HG03460 (cell line): Measurements from ENCODE around the gene LSM7.
"Not testable (repeated sequence)": the region's sequence is repeated elsewhere in the genome, so short reads cannot be mapped to it uniquely, and the experiment has no call there.

ENCODE experiments used
- ATAC-seq: cut with Tn5 transposase; IDR thresholded peaks from one replicate; pipeline ENCODE4 v1.9.1; 2021; ENCODE audit not compliant: unreplicated experiment

Gene LSM7

DNA sequence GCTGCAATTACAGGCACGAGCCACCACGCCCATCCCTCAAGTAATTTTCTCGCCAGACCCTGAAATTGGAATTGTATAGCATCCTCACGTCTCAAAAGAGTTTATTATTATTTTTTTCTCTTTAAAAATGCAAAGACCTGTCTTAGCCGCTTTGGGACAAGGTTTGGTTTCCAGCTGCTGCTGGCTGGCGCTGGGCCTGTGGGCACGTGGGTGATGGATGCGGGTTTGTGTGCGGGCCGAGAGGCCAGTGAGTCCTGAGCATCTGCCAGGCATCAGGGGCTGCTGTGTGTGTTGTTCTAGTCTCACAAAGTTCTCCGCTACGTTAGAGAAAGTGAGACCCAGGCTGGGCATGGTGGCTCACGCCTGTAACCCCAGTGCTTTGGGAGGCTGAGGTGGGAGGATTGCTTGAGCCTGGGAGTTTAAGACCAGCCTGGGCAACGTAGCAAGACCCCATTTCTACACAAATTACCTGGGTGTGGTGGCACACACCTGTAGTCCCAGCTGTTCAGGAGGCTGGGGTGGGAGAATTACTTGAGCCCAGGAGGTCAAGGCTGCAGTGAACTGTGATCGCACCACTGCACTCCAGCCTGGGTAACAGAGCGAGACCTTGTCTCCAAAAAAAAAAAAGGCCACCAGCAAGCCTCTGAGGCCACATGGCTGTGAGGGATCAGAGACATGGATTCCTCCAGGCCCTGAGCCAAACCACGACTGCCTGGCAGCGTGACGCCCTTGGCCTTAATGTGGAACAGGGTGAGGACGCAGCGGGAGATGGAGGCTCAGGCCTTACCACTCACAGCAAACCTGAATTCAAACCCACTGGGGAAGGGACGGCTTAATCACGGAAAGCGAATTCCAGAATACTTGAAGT lies 27.0 kb upstream of the LSM7 start:
- ATAC-seq: no peak

DNA sequence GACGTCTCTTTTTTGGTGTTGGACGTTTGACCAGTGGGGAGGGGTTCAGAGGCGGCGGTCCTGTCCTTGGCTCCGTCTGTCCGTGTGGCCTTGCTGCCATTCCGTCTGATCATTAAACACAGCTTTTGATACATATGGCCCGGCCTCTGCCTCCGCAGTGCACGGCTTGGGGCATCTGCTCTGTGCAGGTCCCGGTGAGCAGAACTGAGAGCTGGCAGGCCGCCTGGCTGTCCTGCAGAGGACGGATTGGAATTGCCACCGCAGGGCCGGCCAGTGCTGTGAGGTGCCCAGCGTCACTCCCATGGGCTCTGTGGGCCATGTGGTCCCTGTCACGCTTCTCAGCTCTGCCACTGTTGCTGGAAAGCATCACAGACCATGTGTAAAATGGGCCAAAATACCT lies 26.3 kb upstream of the LSM7 start:
- ATAC-seq: no peak

DNA sequence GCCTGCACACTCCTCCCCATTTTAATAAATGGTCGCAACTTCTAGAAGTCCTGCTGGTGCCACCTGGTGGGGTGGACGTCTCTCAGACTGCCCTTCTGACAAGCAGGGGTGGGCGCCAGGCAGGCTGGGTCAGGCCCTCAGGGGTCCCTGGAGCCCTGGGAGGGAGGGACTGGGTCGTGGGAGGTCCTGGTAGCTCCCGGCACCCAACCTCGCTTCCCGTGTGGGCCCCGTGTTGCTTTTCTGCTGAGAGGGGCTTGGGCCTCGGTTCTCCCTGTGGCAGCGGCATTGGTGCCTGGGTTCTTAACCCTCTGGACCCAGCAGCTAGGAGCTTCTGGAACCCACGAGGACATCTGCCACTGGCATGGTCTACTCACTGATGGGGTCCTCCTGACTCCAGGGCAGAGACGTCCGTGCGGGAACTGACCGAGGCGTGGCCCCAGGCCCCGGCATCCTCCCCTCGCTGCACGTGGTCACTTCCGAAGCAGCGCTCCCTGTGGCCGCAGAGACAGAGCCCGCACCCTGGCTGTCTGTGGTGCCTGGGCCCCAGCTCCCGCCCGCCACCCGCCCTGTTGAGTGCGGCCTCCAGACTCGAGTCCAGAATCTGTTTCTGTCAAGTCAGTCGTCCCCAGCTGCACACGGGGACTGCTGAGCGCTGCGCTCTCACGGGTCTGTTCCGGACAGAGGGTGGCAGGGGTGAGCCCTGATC lies 25.7 kb upstream of the LSM7 start:
- no peak for ATAC-seq

DNA sequence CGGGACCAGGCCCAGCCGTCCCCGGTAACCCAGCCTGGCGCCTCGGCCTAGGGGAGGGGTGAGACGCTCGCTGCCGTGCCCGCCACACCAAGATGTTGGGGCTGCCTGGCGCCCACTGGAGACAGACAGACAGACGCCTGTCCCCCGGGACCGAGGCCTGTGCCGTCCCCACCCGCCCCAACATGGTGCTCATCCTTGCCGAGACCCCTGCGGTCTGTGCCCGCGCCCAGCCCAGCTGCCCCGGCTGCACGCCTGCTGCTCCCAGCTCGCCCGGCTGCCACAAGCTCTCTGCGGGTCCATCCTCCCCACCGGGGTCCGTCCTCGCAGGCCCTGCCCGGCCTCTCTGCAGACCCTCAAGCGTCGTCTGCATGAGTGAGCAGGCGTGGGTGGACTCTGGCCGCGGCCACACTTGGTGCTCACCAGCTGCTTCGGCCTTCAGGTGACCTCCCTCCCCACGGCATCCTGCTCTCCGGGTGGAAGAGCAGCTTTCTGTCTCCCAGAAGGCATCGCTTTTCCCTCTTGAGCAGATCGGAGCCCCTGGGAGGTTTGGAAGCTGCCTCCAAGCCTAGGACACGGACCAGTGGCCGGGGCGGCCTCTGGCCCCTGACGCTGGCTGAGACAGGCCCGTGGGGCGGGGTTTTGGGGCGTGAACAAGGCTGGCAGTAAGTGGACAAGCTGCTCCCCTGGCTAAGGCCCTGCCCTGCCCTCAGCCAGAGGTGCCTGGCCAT lies 24.9 kb upstream of the LSM7 start:
- ATAC-seq: no peak

DNA sequence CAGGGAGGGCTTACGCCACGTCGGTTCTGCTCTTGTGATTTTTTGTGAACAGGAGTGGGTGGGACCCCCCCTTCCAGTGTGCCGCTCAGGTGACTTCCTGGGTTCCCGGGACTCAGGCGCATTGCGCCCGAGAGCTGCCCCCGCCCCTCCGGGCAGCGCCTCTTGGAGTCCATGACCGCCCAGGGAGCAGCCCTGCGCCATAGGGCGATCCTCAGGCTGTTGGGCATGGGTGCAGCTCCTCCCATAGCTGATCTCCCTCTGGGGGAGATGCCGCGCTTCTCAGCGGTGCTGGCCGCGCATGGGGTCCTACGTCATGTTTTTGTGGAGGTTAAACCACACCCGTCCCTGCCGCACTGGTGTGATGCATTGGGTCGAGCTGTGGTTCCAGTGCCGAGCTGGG lies 23.7 kb upstream of the LSM7 start:
- no peak for ATAC-seq

- ATAC-seq: no peak
Measured at GRCh38 chr19:2351591-2351990, 23.2 kb upstream of the LSM7 start.

DNA sequence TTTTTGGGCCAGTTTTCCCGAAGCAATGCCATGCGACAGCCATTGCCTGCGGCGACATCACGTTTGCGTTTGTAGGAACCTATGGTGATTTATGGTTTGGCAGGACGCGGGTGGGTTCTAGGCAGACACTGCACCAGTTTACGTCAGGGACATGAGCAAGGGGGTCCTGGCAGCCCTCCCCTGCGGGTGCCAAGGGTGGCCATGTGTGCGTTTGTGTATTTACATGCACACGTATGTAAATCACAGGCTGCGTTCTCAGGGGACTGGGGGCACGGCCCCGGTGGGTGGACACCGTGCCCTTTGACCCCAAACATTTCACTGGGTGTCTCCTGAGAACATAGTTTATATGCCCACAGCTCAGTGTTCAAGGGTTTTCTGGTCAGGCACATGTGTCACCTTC lies 22.3 kb upstream of the LSM7 start:
- no peak for ATAC-seq

- ATAC-seq: not testable (repeated sequence)
Measured at GRCh38 chr19:2349818-2350217, 21.4 kb upstream of the LSM7 start.

- ATAC-seq: no peak
Measured at GRCh38 chr19:2345794-2346663, 17.6 kb upstream of the LSM7 start.

DNA sequence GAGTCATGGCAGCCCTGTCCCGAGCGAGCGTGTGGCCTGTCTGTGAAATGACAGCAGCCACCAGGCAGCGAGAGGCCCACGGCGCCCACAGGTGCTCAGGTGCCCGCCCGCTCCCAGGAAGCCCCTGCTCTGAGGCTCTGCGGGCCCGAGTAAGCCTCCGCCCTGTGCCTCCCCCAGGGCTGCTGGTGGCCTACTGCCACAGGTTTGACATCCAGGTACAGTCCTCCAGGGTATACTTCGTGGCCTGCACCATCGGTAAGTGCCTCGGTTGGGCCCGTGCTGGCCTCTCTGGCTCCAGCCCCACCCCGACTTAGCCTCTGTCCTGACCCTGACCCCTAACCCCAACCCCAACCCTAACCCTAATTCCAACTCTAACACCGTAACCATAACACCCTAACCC lies 16.7 kb upstream of the LSM7 start:
- no peak for ATAC-seq

GRCh38 chr19:2344381-2344870 lies 16.0 kb upstream of the LSM7 start:
- no peak for ATAC-seq

DNA sequence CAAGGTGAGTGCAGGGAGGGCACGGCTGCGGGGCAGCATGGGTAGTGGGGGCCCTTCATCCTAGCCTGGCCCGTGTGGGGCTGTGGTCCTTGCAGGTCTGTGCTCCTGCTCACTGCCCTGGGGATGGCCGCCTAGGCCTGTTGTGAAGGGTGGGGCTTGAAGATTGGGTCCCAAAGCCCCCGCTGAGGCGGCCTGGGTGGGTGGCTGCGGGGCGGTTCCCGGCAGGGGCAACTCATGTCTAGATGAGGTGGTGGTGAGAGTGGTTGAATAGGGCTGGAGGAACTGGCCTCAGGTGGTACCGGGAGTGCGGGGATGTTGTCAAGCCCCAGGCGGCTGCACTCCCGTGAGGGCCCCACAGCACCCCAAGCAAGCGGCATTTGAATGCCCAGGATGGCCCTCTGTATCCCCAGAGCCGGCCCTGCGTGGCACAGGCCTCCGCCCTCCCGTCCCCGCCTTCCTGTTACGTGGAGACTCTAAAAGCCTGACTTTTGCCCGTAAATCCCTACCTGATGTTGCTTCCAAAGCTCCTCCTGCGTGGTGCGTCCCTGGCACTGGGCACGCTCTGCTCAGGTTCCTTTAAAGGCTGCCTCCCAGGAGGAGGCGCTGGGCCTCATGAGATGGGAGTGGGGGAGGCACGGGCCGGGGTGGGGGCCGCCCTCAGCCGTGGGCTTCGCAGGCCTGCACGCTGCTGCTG lies 15.1 kb upstream of the LSM7 start:
- no peak for ATAC-seq

GRCh38 chr19:2342656-2343288 lies 14.4 kb upstream of the LSM7 start:
- no peak for ATAC-seq

DNA sequence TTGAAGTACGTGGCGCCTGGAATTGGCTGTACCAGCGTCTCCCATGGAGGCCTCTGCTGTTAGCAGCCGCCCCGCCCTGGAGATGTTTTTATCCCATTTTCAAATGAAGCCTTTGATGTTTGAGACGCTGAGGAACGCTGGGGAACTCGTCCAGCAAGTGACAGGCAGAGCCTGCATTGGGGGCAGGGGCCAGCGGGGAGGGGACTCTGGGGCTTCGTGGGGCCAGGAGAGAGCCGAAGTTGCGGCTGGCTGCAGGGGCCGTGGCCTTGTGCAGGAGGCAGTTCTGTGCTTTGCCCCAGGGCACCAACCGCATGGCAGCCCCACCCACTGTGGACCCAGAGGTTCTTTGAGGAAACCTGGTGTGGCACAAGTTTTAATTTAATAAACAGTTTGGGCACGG lies 13.6 kb upstream of the LSM7 start:
- no peak for ATAC-seq

- ATAC-seq: no peak
Measured at GRCh38 chr19:2341244-2341751, 12.9 kb upstream of the LSM7 start.

DNA sequence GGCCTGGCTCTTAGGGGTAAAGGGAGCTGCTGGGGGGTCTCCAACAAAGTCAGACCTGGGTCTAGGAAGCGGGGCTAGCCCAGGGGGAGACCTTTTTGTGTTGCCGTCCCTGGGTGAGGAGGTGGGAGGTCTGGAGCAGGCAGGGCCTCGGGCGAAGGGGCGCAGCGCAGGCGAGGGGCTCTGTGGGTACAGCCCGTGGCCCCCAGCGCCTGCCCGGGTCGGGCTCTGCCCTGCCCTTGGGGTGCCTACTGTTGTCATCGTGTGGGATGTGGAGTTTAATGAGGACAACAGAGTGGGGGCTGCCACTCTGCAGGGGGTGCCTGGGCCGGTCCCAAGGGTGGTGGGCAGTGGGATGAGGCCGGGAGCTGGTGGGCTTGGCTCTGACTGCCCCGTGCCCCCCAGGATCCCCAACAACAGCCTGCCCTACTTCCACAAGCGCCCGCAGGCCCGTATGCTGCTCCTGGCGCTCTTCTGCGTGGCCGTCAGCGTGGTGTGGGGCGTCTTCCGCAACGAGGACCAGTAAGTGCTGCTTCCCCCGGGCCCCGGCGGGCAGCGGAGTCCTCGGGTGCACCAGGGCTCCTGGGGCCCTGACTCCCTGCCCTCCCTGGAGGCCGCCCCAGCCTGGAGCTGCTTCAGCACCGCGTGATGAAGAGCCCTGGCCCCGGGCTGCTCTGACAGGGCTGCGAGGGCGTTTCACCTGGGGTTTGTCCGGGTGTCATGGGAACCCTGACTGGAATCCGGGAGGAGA lies 12.3 kb upstream of the LSM7 start:
- no peak for ATAC-seq

DNA sequence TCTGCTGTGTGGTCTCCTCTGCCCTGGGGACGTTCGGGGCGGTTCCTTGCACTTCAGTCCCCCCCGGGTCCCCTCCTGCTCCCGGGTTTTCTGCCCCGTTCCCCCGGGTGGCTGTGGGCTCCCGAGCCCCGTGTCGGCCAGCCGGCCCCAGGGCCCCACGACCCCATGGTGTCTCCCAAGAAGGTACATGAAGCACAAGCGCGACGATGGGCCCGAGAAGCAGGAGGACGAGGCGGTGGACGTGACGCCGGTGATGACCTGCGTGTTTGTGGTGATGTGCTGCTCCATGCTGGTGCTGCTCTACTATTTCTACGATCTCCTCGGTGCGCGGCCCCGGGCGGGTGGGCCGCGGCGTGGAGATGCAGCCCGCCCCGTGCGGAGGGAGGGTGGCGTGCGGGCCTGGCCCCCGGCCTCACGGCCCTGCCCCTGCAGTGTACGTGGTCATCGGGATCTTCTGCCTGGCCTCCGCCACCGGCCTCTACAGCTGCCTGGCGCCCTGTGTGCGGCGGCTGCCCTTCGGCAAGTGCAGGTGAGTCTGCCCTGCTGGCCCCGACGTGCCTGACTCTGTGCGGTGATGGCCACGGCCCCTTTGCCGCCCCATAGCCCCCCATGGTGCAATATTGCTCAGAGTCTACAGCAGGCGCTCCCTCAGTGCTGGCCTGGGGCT lies 11.4 kb upstream of the LSM7 start:
- ATAC-seq: no peak
